ENCODE results near the gene RARB.

DNA sequence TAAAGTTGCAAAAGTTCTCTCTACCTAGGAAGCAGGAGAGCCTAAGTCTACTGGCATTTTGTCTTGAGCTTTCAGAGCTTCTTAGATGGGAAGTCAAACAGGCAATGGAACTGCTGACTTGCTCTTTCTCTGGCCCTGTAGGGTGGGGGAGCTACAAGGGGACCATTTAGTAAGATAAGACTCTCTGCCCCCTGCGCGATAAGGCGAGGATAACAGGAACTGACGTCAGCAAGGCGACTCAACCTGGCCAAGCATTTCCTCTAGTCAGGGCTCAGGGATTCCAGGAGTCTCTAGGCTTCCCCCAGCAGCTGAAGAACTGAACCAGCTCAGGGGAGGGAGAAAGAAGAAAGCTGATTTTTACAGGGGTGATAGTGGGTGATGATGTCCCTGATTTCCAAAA is 5.8 kb downstream of the RARB start:
- TF ChIP-seq, protein P1, sequence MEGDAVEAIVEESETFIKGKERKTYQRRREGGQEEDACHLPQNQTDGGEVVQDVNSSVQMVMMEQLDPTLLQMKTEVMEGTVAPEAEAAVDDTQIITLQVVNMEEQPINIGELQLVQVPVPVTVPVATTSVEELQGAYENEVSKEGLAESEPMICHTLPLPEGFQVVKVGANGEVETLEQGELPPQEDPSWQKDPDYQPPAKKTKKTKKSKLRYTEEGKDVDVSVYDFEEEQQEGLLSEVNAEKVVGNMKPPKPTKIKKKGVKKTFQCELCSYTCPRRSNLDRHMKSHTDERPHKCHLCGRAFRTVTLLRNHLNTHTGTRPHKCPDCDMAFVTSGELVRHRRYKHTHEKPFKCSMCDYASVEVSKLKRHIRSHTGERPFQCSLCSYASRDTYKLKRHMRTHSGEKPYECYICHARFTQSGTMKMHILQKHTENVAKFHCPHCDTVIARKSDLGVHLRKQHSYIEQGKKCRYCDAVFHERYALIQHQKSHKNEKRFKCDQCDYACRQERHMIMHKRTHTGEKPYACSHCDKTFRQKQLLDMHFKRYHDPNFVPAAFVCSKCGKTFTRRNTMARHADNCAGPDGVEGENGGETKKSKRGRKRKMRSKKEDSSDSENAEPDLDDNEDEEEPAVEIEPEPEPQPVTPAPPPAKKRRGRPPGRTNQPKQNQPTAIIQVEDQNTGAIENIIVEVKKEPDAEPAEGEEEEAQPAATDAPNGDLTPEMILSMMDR (conservative IDR thresholded peaks at IDR 0.05; ENCODE audit: low read depth, low read length), result no peak
- TF ChIP-seq EZH2phosphoT487 (IDR thresholded peaks at IDR 0.05; ENCODE audit: borderline replicate concordance, low read length), result no peak

Data from PC-3 (cell line).